Spleen (tissue), 7 donors: ENCODE measurements around the gene LZTFL1.

Experiments
- POLR2A ChIP-seq, 3 donors: fragments of 450-650 bp; IDR thresholded peaks; one replicate each; pipeline ENCODE4 v1.5.1; 2017; ENCODE audit warnings: antibody characterized with exemption in 3 of 3, mild to moderate bottlenecking in 1 of 3
- POLR2AphosphoS5 ChIP-seq, 3 donors: sonication (generic); formaldehyde crosslinking; IDR thresholded peaks; one replicate each; pipeline ENCODE4 v1.5.1; 2017; ENCODE audit warnings: antibody characterized with exemption in 3 of 3
- TF ChIP-seq, protein P1 (sequence below), 11 experiments: fragments of 200-600 bp in 7 of 11; fragments of 450-650 bp in 4 of 11; sonication (generic) in 4 of 11; IDR thresholded peaks in 8 of 11; conservative IDR thresholded peaks in 3 of 11; 1 replicate in 7 of 11; 2 replicates in 4 of 11; pipeline versions ENCODE4 v1.4.0 to v1.8.0; 2016 to 2021; ENCODE audit warnings: antibody characterized with exemption in 11 of 11, inconsistent platforms in 4 of 11, mild to moderate bottlenecking in 1 of 11
- donor health status: DM: no; HTN: no; CAD: no; lungs with moderate emphysema.
- donor health status: DM: no; HTN: no; CAD: no.
- donor health status: DM: no; HTN: no; CAD: no.

- TF ChIP-seq, protein P1, sequence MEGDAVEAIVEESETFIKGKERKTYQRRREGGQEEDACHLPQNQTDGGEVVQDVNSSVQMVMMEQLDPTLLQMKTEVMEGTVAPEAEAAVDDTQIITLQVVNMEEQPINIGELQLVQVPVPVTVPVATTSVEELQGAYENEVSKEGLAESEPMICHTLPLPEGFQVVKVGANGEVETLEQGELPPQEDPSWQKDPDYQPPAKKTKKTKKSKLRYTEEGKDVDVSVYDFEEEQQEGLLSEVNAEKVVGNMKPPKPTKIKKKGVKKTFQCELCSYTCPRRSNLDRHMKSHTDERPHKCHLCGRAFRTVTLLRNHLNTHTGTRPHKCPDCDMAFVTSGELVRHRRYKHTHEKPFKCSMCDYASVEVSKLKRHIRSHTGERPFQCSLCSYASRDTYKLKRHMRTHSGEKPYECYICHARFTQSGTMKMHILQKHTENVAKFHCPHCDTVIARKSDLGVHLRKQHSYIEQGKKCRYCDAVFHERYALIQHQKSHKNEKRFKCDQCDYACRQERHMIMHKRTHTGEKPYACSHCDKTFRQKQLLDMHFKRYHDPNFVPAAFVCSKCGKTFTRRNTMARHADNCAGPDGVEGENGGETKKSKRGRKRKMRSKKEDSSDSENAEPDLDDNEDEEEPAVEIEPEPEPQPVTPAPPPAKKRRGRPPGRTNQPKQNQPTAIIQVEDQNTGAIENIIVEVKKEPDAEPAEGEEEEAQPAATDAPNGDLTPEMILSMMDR (IDR thresholded peaks at IDR 0.05 in 8 of 11, conservative IDR thresholded peaks at IDR 0.05 in 3 of 11), result no peak
- TF ChIP-seq POLR2A (IDR thresholded peaks at IDR 0.05) (no peak), POLR2AphosphoS5 (IDR thresholded peaks at IDR 0.05) (no peak)
These were observed 6.5 kb upstream of the LZTFL1 start for GRCh38 chr3:45848392-45848791.
